Stimulated activated CD8-positive, alpha-beta memory T cell treated with anti-CD3 and anti-CD28 coated beads, Interleukin-4, amount 100 ng/mL, for 24 hours (primary cell): ENCODE data around the gene WDR43.
A peak's percentile ranks its signal among the peaks of the same experiment; 100 is the strongest.

ENCODE experiments used
- DNase-seq: peaks from one replicate; pipeline ENCODE4 v3.0.0-alpha.2; 2020; ENCODE audit warnings: low read depth

The WDR43 gene

GRCh38 chr2:28909655-28910353, 15.3 kb downstream of the WDR43 start:
- DNase-seq: no peak

- no peak for DNase-seq
Measured at GRCh38 chr2:28915939-28916338, 21.5 kb downstream of the WDR43 start.

- DNase-seq: no peak
Measured at GRCh38 chr2:28926847-28927246, 32.4 kb downstream of the WDR43 start.

GRCh38 chr2:28927469-28927868, 33.0 kb downstream of the WDR43 start:
- no peak for DNase-seq

GRCh38 chr2:28927878-28928277, 33.4 kb downstream of the WDR43 start:
- no peak for DNase-seq

- DNase-seq: no peak
Measured at GRCh38 chr2:28929581-28929980, 35.1 kb downstream of the WDR43 start.

GRCh38 chr2:28930205-28930604, 35.7 kb downstream of the WDR43 start:
- no peak for DNase-seq

GRCh38 chr2:28934769-28935168, 40.3 kb downstream of the WDR43 start:
- no peak for DNase-seq

- DNase-seq: no peak
Measured at GRCh38 chr2:28941008-28941407, 46.5 kb downstream of the WDR43 start.

- DNase-seq: no peak
Measured at GRCh38 chr2:28944535-28945248, 50.2 kb downstream of the WDR43 start.

GRCh38 chr2:28948160-28948559, 53.7 kb downstream of the WDR43 start:
- DNase-seq: no peak

GRCh38 chr2:28949190-28949589, 54.7 kb downstream of the WDR43 start:
- DNase-seq: no peak

GRCh38 chr2:28949617-28950305, 55.3 kb downstream of the WDR43 start:
- DNase-seq: no peak

- DNase-seq: no peak
Measured at GRCh38 chr2:28950941-28951630, 56.6 kb downstream of the WDR43 start.

- DNase-seq: no peak
Measured at GRCh38 chr2:28951910-28952835, 57.7 kb downstream of the WDR43 start.

- no peak for DNase-seq
Measured at GRCh38 chr2:28952836-28953211, 58.4 kb downstream of the WDR43 start.

- DNase-seq: no peak
Measured at GRCh38 chr2:28955467-28955866, 61.0 kb downstream of the WDR43 start.

GRCh38 chr2:28956415-28956826, 62.0 kb downstream of the WDR43 start:
- peak; percentile 22 for DNase-seq

- DNase-seq: no peak
Measured at GRCh38 chr2:28956890-28957289, 62.4 kb downstream of the WDR43 start.

- no peak for DNase-seq
Measured at GRCh38 chr2:28958689-28959088, 64.2 kb downstream of the WDR43 start.

GRCh38 chr2:28960401-28960800, 65.9 kb downstream of the WDR43 start:
- no peak for DNase-seq
